ENCODE results near the gene ZBED1. TPM values are rescaled to one million over a fixed set of nuclear protein-coding genes. Genes with fewer than 3 reads are reported as not detected.

The ZBED1 gene
- total RNA-seq, 1 experiment from 2014 or later = 45.1 TPM

GRCh38 chrX:2504706-2505332 is 4.0 kb upstream of the ZBED1 start:
- Mint-ChIP-seq H3K4me3 (no peak overlapping the region), H3K27ac (no peak overlapping the region), H3K9me3 (no peaks in the 10 kb centered on the region), H3K27me3 (ENCODE audit: low read depth) (no peaks in the 10 kb centered on the region), H3K36me3 (no peaks in the 10 kb centered on the region), H3K4me1 (no peaks in the 10 kb centered on the region; the same call in 1 of the 2 replicates)
- ChIA-PET CTCF (no interaction called here), POLR2A (no interaction called here)
- DNase-seq (ENCODE audit: low spot score) (no peak), ATAC-seq (no peak)
- TF ChIP-seq SMAD4 (CRISPR knock-in tag; IDR thresholded peaks at IDR 0.05) = no peak
- no peak for TF ChIP-seq ZNF317 (CRISPR knock-in tag; IDR thresholded peaks at IDR 0.05; ENCODE audit: borderline replicate concordance, low read depth)

- H3K4me3 Mint-ChIP-seq = no peak overlapping the region
- no peak for ATAC-seq
These were observed 3.1 kb upstream of the ZBED1 start for GRCh38 chrX:2503591-2504500.

GRCh38 chrX:2502668-2503519 is 2.1 kb upstream of the ZBED1 start:
- ChIA-PET POLR2A (no interaction called here), CTCF (no interaction called here)
- H3K27me3 Mint-ChIP-seq (ENCODE audit: low read depth) = no peaks in the 10 kb centered on the region
- no peak overlapping the region for H3K4me3 Mint-ChIP-seq
- H3K36me3 Mint-ChIP-seq = no peaks in the 10 kb centered on the region
- peak overlapping the region; percentile 9 for H3K27ac Mint-ChIP-seq
- DNase-seq (ENCODE audit: low spot score) = no peak
- peaks cover 18% of the 10 kb centered on the region for H3K4me1 Mint-ChIP-seq
- H3K9me3 Mint-ChIP-seq = no peaks in the 10 kb centered on the region
- ATAC-seq = no peak
- TF ChIP-seq CBFB (CRISPR knock-in tag; IDR thresholded peaks at IDR 0.05; ENCODE audit: low read depth) (no peak), CREB1 (CRISPR knock-in tag; IDR thresholded peaks at IDR 0.05) (no peak), ZNF532 (CRISPR knock-in tag; IDR thresholded peaks at IDR 0.05; ENCODE audit: borderline replicate concordance) (no peak), ATF2 (CRISPR knock-in tag; IDR thresholded peaks at IDR 0.05; ENCODE audit: borderline replicate concordance, low read depth) (no peak), ZNF671 (CRISPR knock-in tag; IDR thresholded peaks at IDR 0.05) (no peak), TCF7 (CRISPR knock-in tag; IDR thresholded peaks at IDR 0.05; ENCODE audit: low read depth) (no peak)

More at GRCh38 chrX:2503591-2504500, 3.1 kb upstream of the ZBED1 start:
- no peak for TF ChIP-seq MYBL2 (CRISPR knock-in tag; IDR thresholded peaks at IDR 0.05)
- TF ChIP-seq MLX (CRISPR knock-in tag; IDR thresholded peaks at IDR 0.05) = no peak
- no peak for TF ChIP-seq PRDM15 (CRISPR knock-in tag; IDR thresholded peaks at IDR 0.05)
- no peak for TF ChIP-seq ZNF232 (CRISPR knock-in tag; IDR thresholded peaks at IDR 0.05)
- no peak for TF ChIP-seq NFATC4 (CRISPR knock-in tag; IDR thresholded peaks at IDR 0.05)
- no peak for TF ChIP-seq ZNF671 (CRISPR knock-in tag; IDR thresholded peaks at IDR 0.05)
- TF ChIP-seq NR1H2 (CRISPR knock-in tag; IDR thresholded peaks at IDR 0.05) = no peak
- TF ChIP-seq JAZF1 (CRISPR knock-in tag; IDR thresholded peaks at IDR 0.05) = no peak
- POLR2A ChIA-PET = no interaction called here
- H3K27ac Mint-ChIP-seq = no peak overlapping the region; the same call in 1 of the 2 replicates
- CTCF ChIA-PET = no interaction called here
- no peaks in the 10 kb centered on the region for H3K36me3 Mint-ChIP-seq
- H3K9me3 Mint-ChIP-seq = no peaks in the 10 kb centered on the region
- H3K27me3 Mint-ChIP-seq (ENCODE audit: low read depth) = no peaks in the 10 kb centered on the region
- no peak for DNase-seq (ENCODE audit: low spot score)
- peaks cover 8% of the 10 kb centered on the region for H3K4me1 Mint-ChIP-seq
